Mucosa of descending colon (tissue), 3 donors: ENCODE measurements around the gene IL15. TPM values are rescaled to one million over a fixed set of nuclear protein-coding genes. Genes with fewer than 3 reads are reported as not detected.

ENCODE experiments used
- ATAC-seq: fragments of 200-7000 bp; cut with Tn5 transposase; one replicate; pipeline ENCODE4 v1.9.1; 2020; ENCODE audit warnings: mild to moderate bottlenecking, moderate library complexity
- DNase-seq, 3 donors: peaks; one replicate each; pipeline ENCODE4 v3.0.0-alpha.2; 2020
- H3K36me3 ChIP-seq: fragments of 200-600 bp; one replicate; pipeline ENCODE4 v1.8.0; 2021; ENCODE audit warnings: low read depth, mild to moderate bottlenecking
- H3K4me1 ChIP-seq: fragments of 200-600 bp; one replicate; pipeline ENCODE4 v1.8.0; 2021; ENCODE audit warnings: low read depth, mild to moderate bottlenecking
- H3K4me3 ChIP-seq: fragments of 200-600 bp; one replicate; pipeline ENCODE4 v1.8.0; 2021; ENCODE audit warnings: mild to moderate bottlenecking
- H3K9me3 ChIP-seq: fragments of 200-600 bp; one replicate; pipeline ENCODE4 v1.8.0; 2021; ENCODE audit warnings: mild to moderate bottlenecking
- CTCF ChIP-seq: fragments of 200-600 bp; IDR thresholded peaks from one replicate; pipeline ENCODE4 v1.8.0; 2022; ENCODE audit warnings: antibody characterized with exemption, mild to moderate bottlenecking
- intact Hi-C, 2 donors: fragments of 100-400 bp; cut with DNase I in 1 of 2; cut with micrococcal nuclease in 1 of 2; formaldehyde crosslinking; loops; one replicate each; pipeline versions ENCODE4 v1.11.0 to v1.11.1; 2022; cut with DNase I, micrococcal nuclease
- total RNA-seq, 3 donors: library from RNA; stranded (reverse); fragmentation: NEBNext Ultra II Directional in 2 of 3; extraction: Animal tissue kit (Norgen Biotek cat#: 25700) in 2 of 3; gene quantifications; one replicate each; pipeline versions ENCODE4 v1.2.1 to v1.2.4, GENCODE V29; 2021 to 2023
- donor health status: DM: no; HTN: no; CAD: no; lungs with moderate emphysema.
- donor health status: DM: no; HTN: no; CAD: no.
- donor health status: DM: no; HTN: yes; CAD: no.

The IL15 gene
- total RNA-seq, 3 donors from 2014 or later: 6.7 to 12.4 (median 7.2) TPM

GRCh38 chr4:141705747-141706377 is 69.5 kb downstream of the IL15 start:
- H3K9me3 ChIP-seq: peaks cover 10% of the 10 kb centered on the region
- DNase-seq (no peak), ATAC-seq (no peak)
- TF ChIP-seq CTCF: no peak
- intact Hi-C loops: no loop called here
- H3K36me3 ChIP-seq: no peaks in the 10 kb centered on the region
- no peak overlapping the region for H3K4me3 ChIP-seq
- no peaks in the 10 kb centered on the region for H3K4me1 ChIP-seq

- H3K4me1 ChIP-seq: no peaks in the 10 kb centered on the region
- H3K4me3 ChIP-seq: no peak overlapping the region
- H3K9me3 ChIP-seq: peaks cover 10% of the 10 kb centered on the region
- ATAC-seq (no peak), DNase-seq (no peak)
- H3K36me3 ChIP-seq: no peaks in the 10 kb centered on the region
- no peak for TF ChIP-seq CTCF
- intact Hi-C loops: no loop called here
These were observed 70.1 kb downstream of the IL15 start for GRCh38 chr4:141706445-141706844.

- H3K4me3 ChIP-seq: no peak overlapping the region
- H3K4me1 ChIP-seq: no peaks in the 10 kb centered on the region
- no peaks in the 10 kb centered on the region for H3K36me3 ChIP-seq
- ATAC-seq: no peak
- peak; percentile 20 for TF ChIP-seq CTCF
- DNase-seq: peak in 1 of 3 donors; percentile 41
- intact Hi-C loops: no loop called here
- peaks cover 10% of the 10 kb centered on the region for H3K9me3 ChIP-seq
These were observed 74.8 kb downstream of the IL15 start for GRCh38 chr4:141711211-141711610.

- Histone ChIP-seq H3K9me3 (peaks cover 5% of the 10 kb centered on the region), H3K4me3 (no peak overlapping the region), H3K36me3 (no peaks in the 10 kb centered on the region), H3K4me1 (no peaks in the 10 kb centered on the region)
- ATAC-seq (no peak), DNase-seq (no peak)
- TF ChIP-seq CTCF: no peak
- intact Hi-C loops: no loop called here
These were observed 76.8 kb downstream of the IL15 start for GRCh38 chr4:141713185-141713584.

GRCh38 chr4:141713771-141714445 is 77.5 kb downstream of the IL15 start:
- no peak for TF ChIP-seq CTCF
- no peak overlapping the region for H3K4me3 ChIP-seq
- intact Hi-C loops: no loop called here
- DNase-seq (no peak), ATAC-seq (no peak)
- H3K36me3 ChIP-seq: no peaks in the 10 kb centered on the region
- H3K4me1 ChIP-seq: no peaks in the 10 kb centered on the region
- H3K9me3 ChIP-seq: peaks cover 5% of the 10 kb centered on the region
